HG03571 (cell line): ENCODE results near the gene EYA2.
"Not testable (repeated sequence)": the region's sequence is repeated elsewhere in the genome, so short reads cannot be mapped to it uniquely, and the experiment has no call there.

Source experiments
- ATAC-seq: cut with Tn5 transposase; IDR thresholded peaks from one replicate; pipeline ENCODE4 v1.9.1; 2021; ENCODE audit not compliant: unreplicated experiment

Gene EYA2

GRCh38 chr20:46894579-46894958 is at the start of gene EYA2:
TSS of gene EYA2 (plus strand) at chr20:46894843. CDS start at chr20:46990011, 95,168 bp downstream.
- no peak for ATAC-seq

GRCh38 chr20:46844965-46845364 is 49.7 kb upstream of the EYA2 start:
- ATAC-seq = no peak

- no peak for ATAC-seq
Observed at GRCh38 chr20:46849269-46849668, 45.4 kb upstream of the EYA2 start.

GRCh38 chr20:46849751-46850150 is 44.9 kb upstream of the EYA2 start:
- ATAC-seq = no peak

GRCh38 chr20:46850416-46850815 is 44.2 kb upstream of the EYA2 start:
- ATAC-seq = no peak

- no peak for ATAC-seq
Observed at GRCh38 chr20:46850896-46851295, 43.7 kb upstream of the EYA2 start.

- no peak for ATAC-seq
Observed at GRCh38 chr20:46851746-46852145, 42.9 kb upstream of the EYA2 start.

GRCh38 chr20:46852313-46852712 is 42.3 kb upstream of the EYA2 start:
- no peak for ATAC-seq

- no peak for ATAC-seq
Observed at GRCh38 chr20:46853926-46854325, 40.7 kb upstream of the EYA2 start.

- ATAC-seq = no peak
Observed at GRCh38 chr20:46857061-46857831, 37.4 kb upstream of the EYA2 start.

- ATAC-seq = no peak
Observed at GRCh38 chr20:46865824-46866223, 28.8 kb upstream of the EYA2 start.

GRCh38 chr20:46870041-46870440 is 24.6 kb upstream of the EYA2 start:
- no peak for ATAC-seq

GRCh38 chr20:46872328-46873211 is 22.1 kb upstream of the EYA2 start:
- no peak for ATAC-seq

GRCh38 chr20:46875059-46875458 is 19.6 kb upstream of the EYA2 start:
- no peak for ATAC-seq

GRCh38 chr20:46879386-46879785 is 15.3 kb upstream of the EYA2 start:
- no peak for ATAC-seq

GRCh38 chr20:46879963-46880362 is 14.7 kb upstream of the EYA2 start:
- ATAC-seq = not testable (repeated sequence)

- no peak for ATAC-seq
Observed at GRCh38 chr20:46883892-46884291, 10.8 kb upstream of the EYA2 start.

GRCh38 chr20:46890682-46891081 is 4.0 kb upstream of the EYA2 start:
- ATAC-seq = no peak

- no peak for ATAC-seq
Observed at GRCh38 chr20:46893051-46893450, 1.6 kb upstream of the EYA2 start.

GRCh38 chr20:46893877-46894578 is 615 bp upstream of the EYA2 start:
- no peak for ATAC-seq
